Cerebellar cortex (tissue), 1 donor: ENCODE data around the gene PPP1R14C.
"Not testable (repeated sequence)": the region's sequence is repeated elsewhere in the genome, so short reads cannot be mapped to it uniquely, and the experiment has no call there.

Experiments used
- DNase-seq: peaks from one replicate; pipeline ENCODE4 v3.0.0-alpha.2; 2015; ENCODE audit warnings: low spot score

PPP1R14C gene

DNA sequence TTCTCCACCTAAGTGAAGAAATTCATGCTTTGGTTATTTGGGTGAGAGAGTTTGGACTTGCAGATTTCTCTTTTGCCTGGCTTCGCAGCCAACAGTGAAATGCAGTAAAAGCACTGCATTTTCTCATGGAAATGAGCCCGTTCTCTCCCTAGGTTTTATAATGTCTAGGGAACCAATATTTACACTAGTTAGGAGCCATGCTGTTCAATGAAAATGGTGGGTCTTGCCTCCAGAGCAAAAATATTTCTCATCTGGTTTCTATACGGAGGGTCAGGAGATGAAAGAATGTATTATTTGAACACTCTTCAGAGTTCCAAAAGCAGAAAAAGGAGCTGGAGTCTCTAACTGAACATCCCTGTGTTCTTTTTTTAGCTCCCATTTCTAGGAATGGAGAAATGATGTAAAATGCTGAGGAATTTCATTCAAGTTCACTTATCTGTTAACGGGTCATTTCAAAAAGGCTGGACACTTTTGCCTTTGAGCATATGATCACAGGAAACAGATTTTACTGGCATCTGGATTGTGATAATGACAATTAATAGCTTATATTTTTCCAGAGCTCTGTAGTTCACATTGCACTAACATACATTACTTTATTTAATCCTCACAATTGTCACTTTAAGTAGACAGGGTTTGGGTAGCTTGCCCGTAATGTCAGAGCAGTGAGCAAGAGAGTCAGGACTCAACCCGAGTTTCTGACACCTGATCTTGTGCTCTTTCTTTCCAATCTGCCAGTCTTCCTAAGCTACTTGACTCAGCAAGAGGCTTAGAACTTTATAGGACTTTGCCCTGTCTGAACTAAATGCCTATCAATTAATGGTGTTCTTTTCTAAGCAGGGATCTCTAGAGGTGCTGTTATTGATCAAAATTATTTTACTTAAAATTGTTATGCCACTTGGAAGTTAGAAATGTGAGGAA, 78.0 kb downstream of the PPP1R14C start:
- DNase-seq, result no peak

DNA sequence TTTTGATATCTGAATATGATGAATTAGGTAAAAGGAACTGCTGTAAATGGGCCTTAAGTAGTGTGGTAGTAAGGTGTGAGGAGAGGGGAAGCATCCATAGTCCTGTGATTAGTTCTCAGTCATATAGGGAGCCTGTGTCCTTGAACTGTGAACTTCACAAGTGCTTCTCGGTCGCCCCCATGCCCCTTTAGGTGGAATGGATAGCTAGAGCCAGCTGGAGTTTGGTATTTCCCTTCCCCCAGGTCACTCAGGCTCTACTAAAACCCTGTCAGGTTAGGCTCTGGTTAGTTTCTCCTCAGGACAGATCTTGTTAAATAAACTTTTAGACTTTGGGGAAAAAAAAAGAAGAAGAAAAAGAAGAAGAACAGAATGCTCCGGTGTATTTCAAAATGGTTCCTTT, 82.0 kb downstream of the PPP1R14C start:
- DNase-seq, result no peak

DNA sequence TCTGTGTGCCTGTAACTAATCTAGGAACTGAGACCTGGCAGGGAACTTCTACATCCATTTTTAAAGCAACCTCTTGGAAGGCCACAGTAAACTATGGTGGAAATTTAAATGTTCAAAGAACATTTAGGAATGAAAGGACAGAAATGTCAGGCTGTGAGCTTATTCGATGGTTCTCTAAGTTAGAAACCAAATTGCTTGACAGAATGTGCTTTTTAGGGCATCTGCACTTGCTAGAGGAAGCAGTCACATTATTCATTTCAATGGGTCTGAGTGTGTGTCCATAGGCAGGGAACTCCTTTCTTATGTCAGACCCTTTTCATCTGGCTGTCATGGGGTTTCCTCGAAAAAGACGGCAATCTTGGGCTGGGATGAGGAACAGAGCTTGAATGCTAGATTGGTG, 84.4 kb downstream of the PPP1R14C start:
- DNase-seq, result no peak

DNA sequence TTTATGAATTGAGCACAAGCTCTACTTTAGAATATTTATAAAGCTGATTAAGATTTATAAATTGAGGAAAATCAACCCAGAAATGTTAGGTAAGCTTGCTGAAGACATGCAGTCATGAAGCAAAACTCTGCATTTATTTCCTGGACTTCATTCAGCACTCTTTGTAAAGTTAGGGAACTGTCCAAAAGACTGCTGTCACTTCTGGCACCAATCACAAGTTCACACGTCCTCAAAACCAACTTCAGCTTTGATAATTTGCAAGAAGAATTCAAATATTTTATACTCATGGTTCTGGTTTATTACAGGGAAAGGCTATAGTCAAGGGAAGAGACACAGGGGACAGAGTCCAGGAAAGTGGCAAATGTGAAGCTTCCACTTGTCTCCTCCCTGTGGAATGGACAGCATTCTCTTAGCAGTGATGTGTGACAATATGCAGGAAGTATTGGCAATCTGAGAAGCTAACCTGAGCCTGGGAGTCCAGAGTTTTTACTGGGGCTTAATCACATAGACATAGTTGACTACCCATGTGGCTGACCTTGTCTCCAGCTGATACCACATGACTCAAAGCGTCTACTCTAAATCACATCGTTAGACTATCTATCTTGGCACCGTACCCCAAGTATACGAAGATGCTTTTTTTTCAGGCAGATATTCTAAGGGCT, 85.4 kb downstream of the PPP1R14C start:
- DNase-seq, result no peak

DNA sequence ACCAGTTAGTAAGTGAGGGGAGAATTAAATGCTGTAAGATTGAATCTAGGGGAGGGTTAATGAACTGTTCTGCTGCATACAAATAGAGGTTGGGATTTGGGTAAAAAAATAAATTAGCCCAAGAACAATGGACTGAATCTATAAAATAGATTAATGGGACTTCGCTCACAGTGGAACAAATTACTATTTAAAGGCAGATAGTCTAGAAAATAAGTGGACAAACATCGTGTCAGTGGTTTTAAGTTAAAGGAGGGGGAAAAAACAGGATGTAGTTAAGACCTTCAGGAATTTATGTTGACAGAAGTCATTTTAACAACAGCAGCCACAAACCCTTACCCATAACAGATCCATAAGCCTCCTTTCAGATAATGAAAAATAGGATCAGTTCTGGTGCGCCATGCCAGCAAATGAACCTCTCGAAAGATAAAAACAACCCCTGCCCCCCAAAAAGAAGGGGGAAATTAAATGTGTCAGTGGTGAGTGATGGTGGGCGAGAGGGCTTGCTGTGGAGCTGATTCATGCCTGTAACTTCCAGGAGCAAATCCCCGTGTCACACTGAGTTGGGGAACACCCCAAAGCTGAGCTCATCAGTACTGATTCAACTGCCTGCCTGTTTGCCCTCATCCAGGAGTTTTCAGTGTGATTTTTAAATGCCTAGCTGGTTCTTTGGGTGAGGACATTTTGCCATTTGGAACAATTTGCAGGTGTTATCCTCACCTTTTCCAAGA, 86.8 kb downstream of the PPP1R14C start:
- no peak for DNase-seq

GRCh38 chr6:150230164-150230561, 87.3 kb downstream of the PPP1R14C start:
- DNase-seq, result peak; percentile 14

GRCh38 chr6:150230832-150231524, 88.1 kb downstream of the PPP1R14C start:
- DNase-seq, result peak; percentile 42

DNA sequence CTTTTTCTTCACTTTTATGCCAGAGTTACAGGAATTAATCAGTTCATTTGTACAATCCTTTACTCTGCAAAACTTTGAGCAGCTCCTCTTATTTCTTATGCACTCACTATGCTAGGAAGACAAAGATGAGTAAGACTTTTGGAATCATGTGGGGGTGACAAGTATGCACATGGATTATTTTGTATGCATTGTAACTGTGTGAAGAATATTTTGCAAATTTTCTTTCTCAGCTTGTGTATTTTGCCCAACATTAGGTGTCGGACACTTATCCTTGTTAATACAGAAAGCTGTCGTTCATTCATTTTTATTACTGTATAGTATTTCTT, 88.6 kb downstream of the PPP1R14C start:
- DNase-seq, result no peak

- DNase-seq, result no peak
Measured at GRCh38 chr6:150233843-150234269, 91.0 kb downstream of the PPP1R14C start.

- no peak for DNase-seq
Measured at GRCh38 chr6:150235218-150235617, 92.4 kb downstream of the PPP1R14C start.

- no peak for DNase-seq
Measured at GRCh38 chr6:150236114-150236513, 93.3 kb downstream of the PPP1R14C start.

- DNase-seq, result no peak
Measured at GRCh38 chr6:150236544-150236943, 93.7 kb downstream of the PPP1R14C start.

DNA sequence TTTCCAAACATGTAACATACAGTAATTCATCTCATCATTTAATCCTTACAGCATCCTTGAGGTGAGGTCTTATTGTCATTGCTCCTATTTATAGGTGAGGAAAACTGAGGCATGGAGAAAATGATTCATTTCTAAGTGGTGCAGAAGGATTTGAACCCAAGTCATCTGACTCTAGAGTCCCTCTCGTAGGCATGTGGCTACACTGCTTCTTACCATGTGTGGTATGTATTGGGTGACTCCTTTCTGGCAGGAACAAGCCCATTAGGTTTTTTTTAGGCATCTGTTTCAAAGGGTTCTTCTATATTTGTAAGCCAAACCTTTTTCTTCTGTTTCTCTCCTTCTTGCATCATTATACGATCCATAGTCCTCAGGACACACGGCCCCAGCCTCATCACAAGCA, 94.8 kb downstream of the PPP1R14C start:
- no peak for DNase-seq

- DNase-seq, result peak; percentile 34
Measured at GRCh38 chr6:150238336-150238741, 95.5 kb downstream of the PPP1R14C start.

- no peak for DNase-seq
Measured at GRCh38 chr6:150238846-150239407, 96.1 kb downstream of the PPP1R14C start.

GRCh38 chr6:150241756-150242155, 98.9 kb downstream of the PPP1R14C start:
- DNase-seq, result not testable (repeated sequence)

DNA sequence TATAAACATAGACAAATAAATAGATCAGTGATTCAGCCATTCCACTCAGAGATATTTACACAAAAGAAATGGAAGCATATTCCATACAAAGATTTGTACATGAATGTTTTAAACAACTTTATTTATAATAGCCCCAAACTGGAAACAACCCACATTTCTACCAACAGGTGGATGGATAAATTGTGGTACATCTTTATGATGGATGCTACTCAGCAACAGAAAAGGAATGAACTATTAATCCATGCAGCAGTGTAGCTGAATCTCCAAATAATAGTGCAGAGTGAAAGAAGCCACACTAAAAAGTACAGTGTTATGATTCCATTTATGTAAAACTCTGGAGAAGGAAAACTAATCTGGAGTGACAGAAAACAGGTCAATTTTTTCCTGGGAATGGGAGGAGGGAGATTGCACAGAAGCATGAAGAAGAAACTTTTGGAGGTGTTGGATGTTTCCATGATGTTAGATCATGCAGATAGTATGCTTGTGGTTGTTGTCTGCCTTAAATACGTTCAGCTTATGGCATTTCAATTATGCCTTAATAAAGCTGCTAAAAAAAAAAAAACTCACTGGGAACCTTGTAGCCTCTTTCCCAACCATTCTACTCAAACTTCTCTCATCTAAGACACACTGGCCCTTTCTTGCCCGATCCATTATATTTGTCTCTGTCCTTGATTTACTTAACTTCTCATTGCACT, 100.9 kb downstream of the PPP1R14C start:
- no peak for DNase-seq

DNA sequence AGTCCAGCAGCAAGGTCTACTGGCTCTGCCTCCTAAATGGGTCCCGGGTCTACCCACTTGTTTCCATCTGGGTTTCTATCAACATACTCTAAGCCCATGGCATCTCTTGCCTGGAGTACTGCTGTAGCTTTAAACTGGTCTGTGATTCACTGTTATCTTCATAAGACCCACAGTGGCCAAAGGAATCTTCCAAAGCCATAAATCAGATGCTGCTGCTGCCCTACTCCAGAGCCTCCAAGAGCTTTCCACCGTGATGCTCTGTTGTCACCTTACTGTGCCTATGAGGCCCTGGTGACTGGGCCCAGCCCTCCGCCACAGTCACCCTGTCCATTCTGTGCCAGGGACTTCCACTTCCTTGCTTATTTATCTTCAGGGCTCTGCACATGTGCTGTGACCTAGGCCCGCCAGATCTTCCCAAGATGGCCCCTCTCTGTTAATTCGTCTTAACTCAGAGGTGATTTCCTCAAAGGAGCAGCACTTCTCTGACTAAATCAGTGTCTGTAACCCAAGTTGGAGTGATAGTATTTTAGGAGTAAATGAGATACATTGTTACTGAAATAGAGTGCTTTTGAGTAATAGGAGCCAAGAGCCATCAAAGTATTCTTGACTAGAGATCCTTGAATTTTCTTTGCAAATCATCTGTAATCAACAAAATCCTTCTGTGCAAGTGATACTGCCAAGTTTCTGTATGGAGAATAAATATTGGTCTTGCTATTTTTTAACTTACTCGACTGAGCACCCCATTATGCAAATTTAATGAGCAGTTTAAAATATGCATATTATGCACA, 102.5 kb downstream of the PPP1R14C start:
- DNase-seq, result no peak

DNA sequence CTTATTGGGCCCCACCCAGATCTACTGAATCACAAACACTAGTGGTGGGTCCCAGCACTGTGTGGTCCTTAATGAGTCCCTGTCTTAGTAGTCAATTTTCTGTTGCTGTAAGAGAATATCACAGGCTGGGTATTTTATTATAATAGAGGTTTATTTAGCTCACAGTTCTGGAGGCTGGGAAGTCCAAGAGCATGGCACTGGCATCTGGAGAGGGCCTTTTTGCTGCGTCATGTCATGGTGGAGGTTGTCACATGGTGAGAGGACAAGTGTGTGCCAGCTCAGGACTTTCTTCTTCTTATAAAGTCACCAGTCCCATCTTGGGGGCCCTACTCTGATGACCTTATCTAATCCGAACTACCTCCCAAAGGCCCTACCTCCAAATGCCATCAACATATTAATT, 105.0 kb downstream of the PPP1R14C start:
- DNase-seq, result no peak

GRCh38 chr6:150248300-150248699, 105.5 kb downstream of the PPP1R14C start:
- DNase-seq, result no peak
